PFSK-1 (cell line): ENCODE data around the gene CIP2A.

Source experiments
- FOXP2 ChIP-seq: optimal IDR thresholded peaks from 2 replicates; pipeline ENCODE3; 2011; ENCODE audit warnings: borderline replicate concordance, control low read depth, inconsistent platforms; ENCODE audit not compliant: insufficient read depth; ENCODE audit errors: extremely low read length, extremely low read depth
- POLR2AphosphoS5 ChIP-seq: IDR thresholded peaks from 2 replicates; pipeline ENCODE4 v1.6.1; 2012; ENCODE audit warnings: low read depth, mild to moderate bottlenecking, control low read depth, low read length, moderate library complexity
- SIN3A ChIP-seq: IDR thresholded peaks from 2 replicates; pipeline ENCODE4 v1.6.1; 2012; ENCODE audit warnings: mild to moderate bottlenecking, low read length, moderate library complexity, borderline replicate concordance; ENCODE audit not compliant: insufficient read depth
- TAF1 ChIP-seq: IDR thresholded peaks from 2 replicates; pipeline ENCODE4 v1.6.1; 2012; ENCODE audit warnings: low read length, control low read depth, borderline replicate concordance; ENCODE audit not compliant: insufficient read depth
- TF ChIP-seq, protein P1 (sequence below), 2 experiments: IDR thresholded peaks; 2 replicates each; pipeline versions ENCODE4 v1.6.1 to v1.8.0; 2011 to 2012; ENCODE audit warnings: low read depth in 2 of 2, low read length in 2 of 2, control low read depth in 1 of 2, inconsistent platforms in 1 of 2, mild to moderate bottlenecking in 1 of 2, moderate library complexity in 1 of 2; ENCODE audit not compliant: insufficient read depth in 1 of 2

DNA sequence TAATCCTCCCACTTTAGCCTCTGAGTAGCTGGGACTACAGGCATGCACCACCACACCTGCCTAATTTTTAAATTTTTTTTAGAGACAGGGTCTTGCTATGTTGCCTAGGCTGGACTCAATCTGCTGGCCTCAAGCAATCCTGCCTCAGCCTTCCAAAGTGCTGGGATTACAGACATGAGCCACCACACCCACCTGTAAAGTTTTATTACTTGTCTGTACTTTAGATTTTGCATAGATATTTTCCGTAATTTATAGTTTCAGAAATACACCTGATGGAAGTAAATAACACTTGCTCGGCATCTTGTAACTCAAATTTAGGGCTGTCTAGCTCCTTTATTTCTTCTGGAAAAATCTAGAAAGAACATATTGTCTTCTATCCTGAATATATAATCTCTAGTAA, 6.1 kb upstream of the CIP2A start:
- TF ChIP-seq POLR2AphosphoS5, result no peak
- TF ChIP-seq SIN3A, result no peak
- TF ChIP-seq, protein P1, sequence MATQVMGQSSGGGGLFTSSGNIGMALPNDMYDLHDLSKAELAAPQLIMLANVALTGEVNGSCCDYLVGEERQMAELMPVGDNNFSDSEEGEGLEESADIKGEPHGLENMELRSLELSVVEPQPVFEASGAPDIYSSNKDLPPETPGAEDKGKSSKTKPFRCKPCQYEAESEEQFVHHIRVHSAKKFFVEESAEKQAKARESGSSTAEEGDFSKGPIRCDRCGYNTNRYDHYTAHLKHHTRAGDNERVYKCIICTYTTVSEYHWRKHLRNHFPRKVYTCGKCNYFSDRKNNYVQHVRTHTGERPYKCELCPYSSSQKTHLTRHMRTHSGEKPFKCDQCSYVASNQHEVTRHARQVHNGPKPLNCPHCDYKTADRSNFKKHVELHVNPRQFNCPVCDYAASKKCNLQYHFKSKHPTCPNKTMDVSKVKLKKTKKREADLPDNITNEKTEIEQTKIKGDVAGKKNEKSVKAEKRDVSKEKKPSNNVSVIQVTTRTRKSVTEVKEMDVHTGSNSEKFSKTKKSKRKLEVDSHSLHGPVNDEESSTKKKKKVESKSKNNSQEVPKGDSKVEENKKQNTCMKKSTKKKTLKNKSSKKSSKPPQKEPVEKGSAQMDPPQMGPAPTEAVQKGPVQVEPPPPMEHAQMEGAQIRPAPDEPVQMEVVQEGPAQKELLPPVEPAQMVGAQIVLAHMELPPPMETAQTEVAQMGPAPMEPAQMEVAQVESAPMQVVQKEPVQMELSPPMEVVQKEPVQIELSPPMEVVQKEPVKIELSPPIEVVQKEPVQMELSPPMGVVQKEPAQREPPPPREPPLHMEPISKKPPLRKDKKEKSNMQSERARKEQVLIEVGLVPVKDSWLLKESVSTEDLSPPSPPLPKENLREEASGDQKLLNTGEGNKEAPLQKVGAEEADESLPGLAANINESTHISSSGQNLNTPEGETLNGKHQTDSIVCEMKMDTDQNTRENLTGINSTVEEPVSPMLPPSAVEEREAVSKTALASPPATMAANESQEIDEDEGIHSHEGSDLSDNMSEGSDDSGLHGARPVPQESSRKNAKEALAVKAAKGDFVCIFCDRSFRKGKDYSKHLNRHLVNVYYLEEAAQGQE (IDR thresholded peaks at IDR 0.05; ENCODE audit: insufficient read depth in 1 of 2, low read depth in 2 of 2, low read length in 2 of 2), result no peak
- no peak for TF ChIP-seq FOXP2
- TF ChIP-seq TAF1, result no peak
